HepG2 (cell line): Measurements from ENCODE around the gene ATP8B4. TPM values are rescaled to one million over a fixed set of nuclear protein-coding genes. Genes with fewer than 3 reads are reported as not detected.

Experiments used
- ATAC-seq: fragments of 200-7000 bp; cut with Tn5 transposase; 3 replicates; pipeline ENCODE4 v1.9.1; 2020; ENCODE audit warnings: mild to moderate bottlenecking, moderate library complexity
- BruUV-seq: library from RNA; stranded (reverse); fragments of 400-500 nt; replicated peaks from 2 replicates; lab custom pipeline; 2021; lab: Mats Ljungman, UMichigan
- CTCF ChIA-PET: fragments of 300-600 bp; formaldehyde crosslinking; extraction: SDS; loops from one replicate; lab custom pipeline; 2021; ENCODE audit warnings: low total read pairs, inconsistent platforms, low intra/inter-chr PET ratio; lab: Yijun Ruan, JAX
- POLR2A ChIA-PET: fragments of 350-600 bp; sonication (Branson Sonifier 250); formaldehyde crosslinking; loops from one replicate; lab custom pipeline; 2020; ENCODE audit warnings: antibody characterized with exemption, inconsistent platforms; lab: Yijun Ruan, JAX
- DNase-seq: peaks from one replicate; pipeline ENCODE4 v3.0.0-alpha.2; 2015; ENCODE audit warnings: low spot score
- FAIRE-seq: peaks from 3 replicates; lab custom pipeline; 2011; peaks lifted over from hg19 to GRCh38; lab: Jason Lieb, UNC
- H2AFZ ChIP-seq: one replicate; pipeline ENCODE4 v1.6.1; 2011; ENCODE audit warnings: low read length, inconsistent platforms
- H3K27ac ChIP-seq: fragments of 300-600 bp; 3 replicates; pipeline ENCODE4 v1.8.0; 2011; ENCODE audit warnings: mixed run types, mild to moderate bottlenecking, mixed read lengths, low read length, inconsistent platforms; ENCODE audit not compliant: insufficient read depth; ENCODE audit errors: extremely low read length
- H3K27me3 ChIP-seq, 2 experiments: fragments of 200-600 bp in 1 of 2; 2 replicates in 1 of 2; 3 replicates in 1 of 2; pipeline versions ENCODE4 v1.6.0 to v1.8.0; 2011; ENCODE audit warnings: low read length in 2 of 2, mild to moderate bottlenecking in 2 of 2, moderate library complexity in 2 of 2, inconsistent platforms in 1 of 2; ENCODE audit not compliant: insufficient read depth in 2 of 2, control insufficient read depth in 1 of 2
- H3K36me3 ChIP-seq, 2 experiments: fragments of 200-600 bp in 1 of 2; replicated peaks in 1 of 2; 2 replicates in 1 of 2; 3 replicates in 1 of 2; pipeline versions ENCODE4 v1.5.1 to v1.8.0; 2011; ENCODE audit warnings: low read length in 2 of 2, inconsistent platforms in 1 of 2; ENCODE audit not compliant: insufficient read depth in 2 of 2, control insufficient read depth in 1 of 2
- H3K4me1 ChIP-seq: 2 replicates; pipeline ENCODE4 v1.5.1; 2012; ENCODE audit warnings: low read length, inconsistent platforms; ENCODE audit not compliant: insufficient read depth
- H3K4me2 ChIP-seq: 2 replicates; pipeline ENCODE4 v1.6.0; 2011; ENCODE audit warnings: low read depth, low read length, inconsistent platforms
- H3K4me3 ChIP-seq, 3 experiments: fragments of 200-600 bp in 1 of 3; sonication (generic), shearing (Covaris generic) in 1 of 3; replicated peaks in 1 of 3; 2 replicates each; pipeline ENCODE4 v1.5.1; 2011 to 2016; ENCODE audit warnings: low read length in 3 of 3, inconsistent platforms in 2 of 3, low read depth in 2 of 3, mild to moderate bottlenecking in 2 of 3, control low read depth in 1 of 3, mixed read lengths in 1 of 3; ENCODE audit not compliant: insufficient read depth in 1 of 3
- H3K79me2 ChIP-seq: one replicate; pipeline ENCODE4 v1.6.1; 2011; ENCODE audit warnings: low read length, inconsistent platforms; ENCODE audit not compliant: insufficient read depth
- H3K9ac ChIP-seq: 2 replicates; pipeline ENCODE4 v1.6.0; 2011; ENCODE audit warnings: mild to moderate bottlenecking, low read depth, low read length, inconsistent platforms; ENCODE audit not compliant: insufficient read depth
- H3K9me3 ChIP-seq: 2 replicates; pipeline ENCODE4 v1.5.1; 2012; ENCODE audit warnings: mild to moderate bottlenecking, low read length
- H4K20me1 ChIP-seq: 2 replicates; pipeline ENCODE4 v1.6.0; 2011; ENCODE audit warnings: inconsistent platforms, mild to moderate bottlenecking, low read length, moderate library complexity; ENCODE audit not compliant: insufficient read depth
- CBFB ChIP-seq: sonication (generic); formaldehyde crosslinking; IDR thresholded peaks from 2 replicates; pipeline ENCODE4 v1.4.0; 2020; ENCODE audit warnings: missing genetic modification reagents
- CBX5 ChIP-seq: sonication (generic); formaldehyde crosslinking; IDR thresholded peaks from 2 replicates; pipeline ENCODE4 v1.4.0; 2020; ENCODE audit warnings: missing genetic modification reagents, borderline replicate concordance
- CENPT ChIP-seq: sonication (generic); formaldehyde crosslinking; IDR thresholded peaks from 2 replicates; pipeline ENCODE4 v1.8.0; 2022; ENCODE audit warnings: low read depth, mild to moderate bottlenecking, moderate library complexity, missing genetic modification reagents
- GATAD1 ChIP-seq: IDR thresholded peaks from 2 replicates; pipeline ENCODE4 v1.6.1; 2016; ENCODE audit warnings: missing genetic modification reagents, missing compliant biosample characterization
- GZF1 ChIP-seq: sonication (generic); formaldehyde crosslinking; IDR thresholded peaks from 2 replicates; pipeline ENCODE4 v1.5.1; 2020; ENCODE audit warnings: mild to moderate bottlenecking, missing genetic modification reagents
- JDP2 ChIP-seq: sonication (generic); formaldehyde crosslinking; IDR thresholded peaks from 2 replicates; pipeline ENCODE4 v1.8.1; 2022; ENCODE audit warnings: missing genetic modification reagents, borderline replicate concordance
- KDM5A ChIP-seq: fragments of 200-600 bp; sonication (generic); IDR thresholded peaks from 2 replicates; pipeline ENCODE4 v1.7.0; 2018; ENCODE audit warnings: antibody characterized with exemption, mild to moderate bottlenecking, low read length, borderline replicate concordance
- MTF2 ChIP-seq: sonication (generic); formaldehyde crosslinking; IDR thresholded peaks from 2 replicates; pipeline ENCODE4 v1.5.0; 2020; ENCODE audit warnings: missing genetic modification reagents, borderline replicate concordance
- MYC ChIP-seq: sonication (generic); formaldehyde crosslinking; IDR thresholded peaks from 2 replicates; pipeline ENCODE4 v1.9.0; 2021; ENCODE audit warnings: missing genetic modification reagents, borderline replicate concordance
- NR2F1 ChIP-seq, 2 experiments: fragments of 450-650 bp in 1 of 2; formaldehyde crosslinking in 1 of 2; IDR thresholded peaks; 2 replicates each; pipeline versions ENCODE4 v1.5.0 to v1.6.1; 2016 to 2020; ENCODE audit warnings: mild to moderate bottlenecking in 1 of 2, missing compliant biosample characterization in 1 of 2, missing genetic modification reagents in 1 of 2, moderate library complexity in 1 of 2
- RXRB ChIP-seq: IDR thresholded peaks from 2 replicates; pipeline ENCODE4 v1.6.1; 2016; ENCODE audit warnings: borderline replicate concordance, missing genetic modification reagents, missing compliant biosample characterization
- SATB2 ChIP-seq: sonication (generic); formaldehyde crosslinking; IDR thresholded peaks from 2 replicates; pipeline ENCODE4 v1.5.0; 2020; ENCODE audit warnings: missing genetic modification reagents
- SRSF9 ChIP-seq: fragments of 200-400 bp; formaldehyde crosslinking; IDR thresholded peaks from 2 replicates; pipeline ENCODE4 v1.6.1; 2018; ENCODE audit warnings: borderline replicate concordance, mild to moderate bottlenecking, low read depth, low read length; ENCODE audit not compliant: insufficient read depth, poor library complexity, severe bottlenecking
- ZNF282 ChIP-seq: fragments of 450-650 bp; IDR thresholded peaks from 2 replicates; pipeline ENCODE4 v1.6.1; 2018; ENCODE audit not compliant: partially characterized antibody
- ZNF589 ChIP-seq: sonication (generic); formaldehyde crosslinking; conservative IDR thresholded peaks from 2 replicates; pipeline ENCODE4 v1.8.0; 2022; ENCODE audit warnings: mild to moderate bottlenecking, moderate library complexity, missing genetic modification reagents
- ZNF615 ChIP-seq: sonication (generic); formaldehyde crosslinking; IDR thresholded peaks from 2 replicates; pipeline ENCODE4 v1.5.0; 2020; ENCODE audit warnings: mild to moderate bottlenecking, missing genetic modification reagents, borderline replicate concordance
- WGBS: methylation state at CpG from one replicate; pipeline ENCODE4 v1.1.6; 2017; ENCODE audit warnings: low lambda C conversion rate; 5-methylcytosine and 5-hydroxymethylcytosine counted together
- in situ Hi-C: cut with HindIII; loops from 2 replicates; pipeline ENCODE4 v1.10.0; 2017; ENCODE audit warnings: low pct_unique_long_range_greater_than_20kb; ENCODE audit not compliant: extremely low pct_ligation_motif_present
- intact Hi-C: fragments of 100-400 bp; cut with micrococcal nuclease; formaldehyde crosslinking; loops from one replicate; pipeline ENCODE4 v1.10.0; 2022; ENCODE audit not compliant: unreplicated experiment
- polyA plus RNA-seq, 8 experiments: library from polyadenylated mRNA; depleted of rRNA in 3 of 8; stranded (reverse) in 7 of 8; unstranded in 1 of 8; fragments of >200 nt; fragmentation: Illumina TruSeq in 4 of 8; extraction: Trizol in 4 of 8; gene quantifications; 2 replicates each; pipeline versions ENCODE4 v1.2.1 to v1.2.3, GENCODE V29; 2011 to 2016; ENCODE audit warnings: low read depth in 4 of 8, missing spikeins in 1 of 8, mixed read lengths in 1 of 8; ENCODE audit not compliant: insufficient read depth in 1 of 8
- total RNA-seq, 5 experiments: library from RNA; depleted of rRNA; stranded (reverse); fragments of >200 nt; fragmentation: Illumina TruSeq; extraction: Trizol; gene quantifications; 2 replicates each; pipeline ENCODE4 v1.2.3, GENCODE V29; 2016; ENCODE audit warnings: low read depth in 1 of 5
- TF ChIP-seq, protein P1 (sequence below), 2 experiments: IDR thresholded peaks; 2 replicates each; pipeline ENCODE4 v1.6.1; 2011 to 2012; ENCODE audit warnings: low read length in 2 of 2, borderline replicate concordance in 1 of 2, low read depth in 1 of 2, mild to moderate bottlenecking in 1 of 2, moderate library complexity in 1 of 2
- TF ChIP-seq, protein P2 (sequence below): sonication (generic); formaldehyde crosslinking; IDR thresholded peaks from 2 replicates; pipeline ENCODE4 v1.5.0; 2020; ENCODE audit warnings: missing genetic modification reagents, mild to moderate bottlenecking, borderline replicate concordance
- TF ChIP-seq, protein P3 (sequence below): sonication (generic); formaldehyde crosslinking; IDR thresholded peaks from 2 replicates; pipeline ENCODE4 v1.4.0; 2020; ENCODE audit warnings: low read depth, mild to moderate bottlenecking, missing genetic modification reagents

Gene ATP8B4
- total and polyA plus RNA-seq, 2 of the 13 experiments (the other 11 are each of a cell fraction or from before 2014, with no cell fraction given), result 0.24 to 0.69 TPM

DNA sequence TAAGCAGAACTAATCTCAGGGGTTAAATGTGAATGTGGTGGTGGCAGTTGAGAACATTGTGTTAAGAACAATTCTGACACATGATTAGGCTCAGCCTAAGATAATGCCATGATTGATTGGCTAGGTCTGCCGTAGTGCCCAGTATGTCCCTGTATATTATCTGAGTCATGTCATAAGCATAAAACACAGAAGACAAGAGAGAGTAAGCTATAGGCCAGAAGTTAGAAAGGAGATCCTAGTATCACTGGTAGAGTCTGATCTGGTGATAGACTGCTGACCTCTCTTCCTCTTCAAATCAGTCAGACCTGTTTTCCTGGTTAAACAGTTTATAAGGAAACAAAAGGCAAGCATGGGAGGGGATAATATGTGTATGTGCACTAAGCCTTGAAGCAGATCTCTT lies 30.1 kb upstream of the ATP8B4 start:
- intact Hi-C loops (loop anchor here (5.0 kb wide), 3 partner anchors 147 to 1287 kb away; no protein-coding TSS in a partner anchor), in situ Hi-C loops (loop anchor here (5.0 to 10.0 kb wide), 2 partner anchors 168 to 1284 kb away; no protein-coding TSS in a partner anchor)
- ATAC-seq (no peak), FAIRE-seq (no peak), DNase-seq (no peak)
- ChIA-PET CTCF (interaction anchor here (1.8 to 2.3 kb wide), 2 partner anchors 164 to 167 kb away, joined by 5 to 12 read pairs; no protein-coding TSS in a partner anchor), POLR2A (no interaction called here)
- Histone ChIP-seq H3K27me3 (no peaks in the 10 kb centered on the region), H2AFZ (no peak overlapping the region), H4K20me1 (no peaks in the 10 kb centered on the region), H3K36me3 (no peaks in the 10 kb centered on the region), H3K4me1 (peaks cover 16% of the 10 kb centered on the region), H3K9me3 (no peaks in the 10 kb centered on the region), H3K9ac (no peak overlapping the region), H3K4me3 (no peak overlapping the region), H3K27ac (no peak overlapping the region), H3K79me2 (no peaks in the 10 kb centered on the region), H3K4me2 (no peak overlapping the region)
- WGBS, result 6% methylated on average over 1 of the region's 1 CpG
- no TSS peak for BruUV-seq
- TF ChIP-seq ZNF615 (CRISPR knock-in tag), result no peak
- TF ChIP-seq CBFB (CRISPR knock-in tag), result no peak
- no peak for TF ChIP-seq KDM5A
- no peak for TF ChIP-seq MYC
- TF ChIP-seq RXRB, result no peak
- TF ChIP-seq JDP2, result no peak
- TF ChIP-seq, protein P1, sequence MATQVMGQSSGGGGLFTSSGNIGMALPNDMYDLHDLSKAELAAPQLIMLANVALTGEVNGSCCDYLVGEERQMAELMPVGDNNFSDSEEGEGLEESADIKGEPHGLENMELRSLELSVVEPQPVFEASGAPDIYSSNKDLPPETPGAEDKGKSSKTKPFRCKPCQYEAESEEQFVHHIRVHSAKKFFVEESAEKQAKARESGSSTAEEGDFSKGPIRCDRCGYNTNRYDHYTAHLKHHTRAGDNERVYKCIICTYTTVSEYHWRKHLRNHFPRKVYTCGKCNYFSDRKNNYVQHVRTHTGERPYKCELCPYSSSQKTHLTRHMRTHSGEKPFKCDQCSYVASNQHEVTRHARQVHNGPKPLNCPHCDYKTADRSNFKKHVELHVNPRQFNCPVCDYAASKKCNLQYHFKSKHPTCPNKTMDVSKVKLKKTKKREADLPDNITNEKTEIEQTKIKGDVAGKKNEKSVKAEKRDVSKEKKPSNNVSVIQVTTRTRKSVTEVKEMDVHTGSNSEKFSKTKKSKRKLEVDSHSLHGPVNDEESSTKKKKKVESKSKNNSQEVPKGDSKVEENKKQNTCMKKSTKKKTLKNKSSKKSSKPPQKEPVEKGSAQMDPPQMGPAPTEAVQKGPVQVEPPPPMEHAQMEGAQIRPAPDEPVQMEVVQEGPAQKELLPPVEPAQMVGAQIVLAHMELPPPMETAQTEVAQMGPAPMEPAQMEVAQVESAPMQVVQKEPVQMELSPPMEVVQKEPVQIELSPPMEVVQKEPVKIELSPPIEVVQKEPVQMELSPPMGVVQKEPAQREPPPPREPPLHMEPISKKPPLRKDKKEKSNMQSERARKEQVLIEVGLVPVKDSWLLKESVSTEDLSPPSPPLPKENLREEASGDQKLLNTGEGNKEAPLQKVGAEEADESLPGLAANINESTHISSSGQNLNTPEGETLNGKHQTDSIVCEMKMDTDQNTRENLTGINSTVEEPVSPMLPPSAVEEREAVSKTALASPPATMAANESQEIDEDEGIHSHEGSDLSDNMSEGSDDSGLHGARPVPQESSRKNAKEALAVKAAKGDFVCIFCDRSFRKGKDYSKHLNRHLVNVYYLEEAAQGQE (IDR thresholded peaks at IDR 0.05; ENCODE audit: borderline replicate concordance in 1 of 2, low read depth in 1 of 2, low read length in 2 of 2), result no peak
- no peak for TF ChIP-seq SRSF9
- TF ChIP-seq GZF1 (CRISPR knock-in tag), result no peak
- TF ChIP-seq, protein P2, sequence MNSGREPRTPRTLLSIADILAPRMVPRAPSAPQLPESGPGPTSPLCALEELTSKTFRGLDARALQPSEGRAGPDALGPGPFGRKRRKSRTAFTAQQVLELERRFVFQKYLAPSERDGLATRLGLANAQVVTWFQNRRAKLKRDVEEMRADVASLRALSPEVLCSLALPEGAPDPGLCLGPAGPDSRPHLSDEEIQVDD (CRISPR knock-in tag), result no peak
- no peak for TF ChIP-seq SATB2 (CRISPR knock-in tag)
- TF ChIP-seq MTF2 (CRISPR knock-in tag), result no peak
- TF ChIP-seq, protein P3, sequence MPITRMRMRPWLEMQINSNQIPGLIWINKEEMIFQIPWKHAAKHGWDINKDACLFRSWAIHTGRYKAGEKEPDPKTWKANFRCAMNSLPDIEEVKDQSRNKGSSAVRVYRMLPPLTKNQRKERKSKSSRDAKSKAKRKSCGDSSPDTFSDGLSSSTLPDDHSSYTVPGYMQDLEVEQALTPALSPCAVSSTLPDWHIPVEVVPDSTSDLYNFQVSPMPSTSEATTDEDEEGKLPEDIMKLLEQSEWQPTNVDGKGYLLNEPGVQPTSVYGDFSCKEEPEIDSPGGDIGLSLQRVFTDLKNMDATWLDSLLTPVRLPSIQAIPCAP (CRISPR knock-in tag), result no peak
- TF ChIP-seq GATAD1 (CRISPR knock-in tag), result no peak
- no peak for TF ChIP-seq NR2F1 (CRISPR knock-in tag; IDR thresholded peaks at IDR 0.05)
- TF ChIP-seq ZNF589 (CRISPR knock-in tag), result no peak
- TF ChIP-seq CBX5, result no peak
- TF ChIP-seq CENPT (CRISPR knock-in tag), result no peak
- TF ChIP-seq ZNF282, result no peak
